Measurements from ENCODE around the gene TNFRSF25. TPM values are rescaled to one million over a fixed set of nuclear protein-coding genes. Genes with fewer than 3 reads are reported as not detected.
A peak's percentile ranks its signal among the peaks of the same experiment; 100 is the strongest.

TNFRSF25 gene
- total and polyA plus RNA-seq, 2 donors (not counting 3 experiments of a cell fraction or from before 2014, with no cell fraction given), result 33.9 to 38.8 TPM

DNA sequence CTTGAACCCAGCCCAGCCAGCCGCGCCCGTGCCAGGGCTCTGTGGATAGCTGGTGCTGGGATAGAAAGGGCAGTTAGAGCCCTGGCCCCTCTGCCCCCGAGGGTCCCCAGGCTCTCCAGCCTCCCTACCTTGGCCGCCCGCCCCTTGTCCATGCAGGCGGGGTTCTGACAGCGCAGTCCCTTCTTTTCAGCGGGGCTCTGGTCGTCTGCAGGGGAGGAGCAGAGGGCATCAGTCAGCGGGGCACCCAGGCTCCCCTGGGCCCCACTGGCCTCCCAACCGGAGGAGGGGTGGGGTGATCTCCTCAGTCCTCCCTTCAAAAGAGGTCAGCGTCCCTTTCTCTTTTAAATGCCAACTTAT lies 30.4 kb upstream of the TNFRSF25 start:
- peak overlapping the region in 2 of 3 experiments; percentile 30 to 48 for H3K4me3 ChIP-seq (replicated peaks in 1 of 3; ENCODE audit: insufficient read depth in 1 of 3, low read depth in 1 of 3, low read length in 3 of 3)
- no peaks in the 10 kb centered on the region for H3K9me3 ChIP-seq (replicated peaks; ENCODE audit: control insufficient read depth, insufficient read depth, low read length)
- peaks cover 31% of the 10 kb centered on the region for H3K4me1 ChIP-seq (ENCODE audit: control insufficient read depth, extremely low read depth, insufficient read depth, low read length)
- no peaks in the 10 kb centered on the region for H3K36me3 ChIP-seq (ENCODE audit: control insufficient read depth in 2 of 2, extremely low read depth in 1 of 2, insufficient read depth in 2 of 2, low read length in 2 of 2)
- no peaks in the 10 kb centered on the region for H3K27me3 ChIP-seq (ENCODE audit: control insufficient read depth in 2 of 2, insufficient read depth in 2 of 2, low read length in 2 of 2)
- BruUV-seq (replicated peaks), result no TSS peak
- no peaks in the 10 kb centered on the region for H4K20me1 ChIP-seq (replicated peaks; ENCODE audit: control insufficient read depth, extremely low read depth, insufficient read depth, low read length)
- H2AFZ ChIP-seq (ENCODE audit: low read depth, low read length), result no peak overlapping the region
- no peaks in the 10 kb centered on the region for H3K9me1 ChIP-seq (replicated peaks; ENCODE audit: control insufficient read depth, extremely low read depth, insufficient read depth, low read length)
- intact Hi-C loops (cut with micrococcal nuclease), result loop anchor here (10.0 kb wide), 1 partner anchor 288 kb away; the partner anchor contains the start of gene CAMTA1
- DNase-seq (ENCODE audit: low read depth, low spot score) (no peak), FAIRE-seq (no peak)
- H3K79me2 ChIP-seq (ENCODE audit: control insufficient read depth, insufficient read depth, low read length), result no peaks in the 10 kb centered on the region
- peak overlapping the region; percentile 55 for H3K4me2 ChIP-seq (ENCODE audit: insufficient read depth, low read length)
- no peak overlapping the region for H3K9ac ChIP-seq (replicated peaks; ENCODE audit: extremely low read depth, insufficient read depth, low read length)
- TF ChIP-seq EZH2 (IDR thresholded peaks at IDR 0.05; ENCODE audit: borderline replicate concordance, low read depth, low read length, severe bottlenecking), result no peak
- no peak overlapping the region for H3K27ac ChIP-seq (ENCODE audit: insufficient read depth, low read depth, low read length)
- dilution Hi-C loops (cut with MboI; ENCODE audit: extremely low pct_ligation_motif_present, low sequenced_read_pairs), result no loop called here
- ChIA-PET CTCF (no interaction called here), POLR2A (no interaction called here)

DNA sequence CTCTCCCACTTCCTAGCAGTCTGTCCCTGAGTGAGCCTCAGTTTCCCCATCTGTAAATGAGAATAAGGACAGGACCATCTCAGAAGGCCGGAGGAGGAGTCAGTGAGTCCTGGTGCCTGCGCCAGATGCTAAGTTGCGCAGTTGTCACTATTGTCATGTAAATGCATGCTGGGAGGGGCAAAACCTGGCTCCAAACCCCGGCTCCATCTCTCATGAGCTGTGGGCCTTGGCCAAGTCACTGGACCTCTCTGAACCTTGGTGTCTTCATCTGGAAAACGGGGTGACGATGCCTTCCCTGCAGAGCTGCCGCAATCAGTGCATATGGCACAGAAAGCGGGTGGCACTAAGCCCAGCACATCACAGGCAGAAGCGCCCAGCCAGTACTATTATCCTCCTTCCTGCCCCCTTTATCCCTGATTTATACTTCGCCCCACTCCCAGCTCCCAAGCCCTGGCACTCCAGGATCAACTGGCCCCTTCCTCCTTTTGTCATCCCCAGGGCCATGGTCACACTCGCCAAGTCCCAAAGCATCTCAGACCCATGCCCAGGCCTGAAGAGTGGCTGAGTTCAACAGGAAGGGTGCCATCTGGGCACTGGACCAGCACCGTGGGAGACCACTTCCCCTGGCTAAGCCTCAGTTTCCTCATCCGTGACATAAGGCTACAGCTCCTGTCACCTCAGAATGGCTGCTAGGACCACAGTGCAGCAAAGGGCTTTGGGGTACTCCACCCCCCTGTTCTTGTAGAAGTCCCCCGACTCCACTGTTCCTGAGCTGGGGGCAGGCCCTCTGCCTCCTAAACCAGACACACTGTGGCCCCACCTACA lies 29.8 kb upstream of the TNFRSF25 start:
- BruUV-seq (replicated peaks), result no TSS peak

More for the DNA sequence above, 29.8 kb upstream of the TNFRSF25 start:
- H3K27me3 ChIP-seq (ENCODE audit: control insufficient read depth in 2 of 2, insufficient read depth in 2 of 2, low read length in 2 of 2), result no peaks in the 10 kb centered on the region
- no peaks in the 10 kb centered on the region for H3K36me3 ChIP-seq (ENCODE audit: control insufficient read depth in 2 of 2, extremely low read depth in 1 of 2, insufficient read depth in 2 of 2, low read length in 2 of 2)
- no peak overlapping the region for H3K27ac ChIP-seq (ENCODE audit: insufficient read depth, low read depth, low read length)
- H3K4me1 ChIP-seq (ENCODE audit: control insufficient read depth, extremely low read depth, insufficient read depth, low read length), result peaks cover 37% of the 10 kb centered on the region
- no peak overlapping the region for H3K4me3 ChIP-seq (replicated peaks in 1 of 3; ENCODE audit: insufficient read depth in 1 of 3, low read depth in 1 of 3, low read length in 3 of 3)
- dilution Hi-C loops (cut with MboI; ENCODE audit: extremely low pct_ligation_motif_present, low sequenced_read_pairs), result no loop called here
- no peak overlapping the region for H3K9ac ChIP-seq (replicated peaks; ENCODE audit: extremely low read depth, insufficient read depth, low read length)
- H3K79me2 ChIP-seq (ENCODE audit: control insufficient read depth, insufficient read depth, low read length), result no peaks in the 10 kb centered on the region
- no peaks in the 10 kb centered on the region for H4K20me1 ChIP-seq (replicated peaks; ENCODE audit: control insufficient read depth, extremely low read depth, insufficient read depth, low read length)
- TF ChIP-seq, protein P1, sequence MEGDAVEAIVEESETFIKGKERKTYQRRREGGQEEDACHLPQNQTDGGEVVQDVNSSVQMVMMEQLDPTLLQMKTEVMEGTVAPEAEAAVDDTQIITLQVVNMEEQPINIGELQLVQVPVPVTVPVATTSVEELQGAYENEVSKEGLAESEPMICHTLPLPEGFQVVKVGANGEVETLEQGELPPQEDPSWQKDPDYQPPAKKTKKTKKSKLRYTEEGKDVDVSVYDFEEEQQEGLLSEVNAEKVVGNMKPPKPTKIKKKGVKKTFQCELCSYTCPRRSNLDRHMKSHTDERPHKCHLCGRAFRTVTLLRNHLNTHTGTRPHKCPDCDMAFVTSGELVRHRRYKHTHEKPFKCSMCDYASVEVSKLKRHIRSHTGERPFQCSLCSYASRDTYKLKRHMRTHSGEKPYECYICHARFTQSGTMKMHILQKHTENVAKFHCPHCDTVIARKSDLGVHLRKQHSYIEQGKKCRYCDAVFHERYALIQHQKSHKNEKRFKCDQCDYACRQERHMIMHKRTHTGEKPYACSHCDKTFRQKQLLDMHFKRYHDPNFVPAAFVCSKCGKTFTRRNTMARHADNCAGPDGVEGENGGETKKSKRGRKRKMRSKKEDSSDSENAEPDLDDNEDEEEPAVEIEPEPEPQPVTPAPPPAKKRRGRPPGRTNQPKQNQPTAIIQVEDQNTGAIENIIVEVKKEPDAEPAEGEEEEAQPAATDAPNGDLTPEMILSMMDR (IDR thresholded peaks at IDR 0.05; ENCODE audit: extremely low read depth in 1 of 2, insufficient read depth in 1 of 2, low read depth in 1 of 2, low read length in 2 of 2), result no peak
- no peak for TF ChIP-seq FOS (IDR thresholded peaks at IDR 0.05; ENCODE audit: borderline replicate concordance, insufficient read depth, low read length)
- TF ChIP-seq, protein P2, sequence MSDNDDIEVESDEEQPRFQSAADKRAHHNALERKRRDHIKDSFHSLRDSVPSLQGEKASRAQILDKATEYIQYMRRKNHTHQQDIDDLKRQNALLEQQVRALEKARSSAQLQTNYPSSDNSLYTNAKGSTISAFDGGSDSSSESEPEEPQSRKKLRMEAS (IDR thresholded peaks at IDR 0.05; ENCODE audit: insufficient read depth, insufficient read length), result no peak
- TF ChIP-seq MYC (IDR thresholded peaks at IDR 0.05; ENCODE audit: low read depth, low read length), result no peak
- TF ChIP-seq JUN (IDR thresholded peaks at IDR 0.05; ENCODE audit: borderline replicate concordance, insufficient read depth, insufficient read length, low read depth), result no peak
- no peak for TF ChIP-seq POLR2AphosphoS5 (IDR thresholded peaks at IDR 0.05; ENCODE audit: insufficient read depth, low read depth, low read length)
- TF ChIP-seq EZH2 (IDR thresholded peaks at IDR 0.05; ENCODE audit: borderline replicate concordance, low read depth, low read length, severe bottlenecking), result no peak
- no peak for TF ChIP-seq POLR2A (IDR thresholded peaks at IDR 0.05; ENCODE audit: low read depth, low read length)
- H3K4me2 ChIP-seq (ENCODE audit: insufficient read depth, low read length), result no peak overlapping the region
- DNase-seq (ENCODE audit: low read depth, low spot score) (no peak), FAIRE-seq (no peak)
- H2AFZ ChIP-seq (ENCODE audit: low read depth, low read length), result no peak overlapping the region
- no peaks in the 10 kb centered on the region for H3K9me1 ChIP-seq (replicated peaks; ENCODE audit: control insufficient read depth, extremely low read depth, insufficient read depth, low read length)
- ChIA-PET POLR2A (no interaction called here), CTCF (interaction anchor here (1.5 to 10.9 kb wide), 2 partner anchors 10 to 28 kb away, joined by 6 to 113 read pairs; no protein-coding TSS in a partner anchor)
- no peaks in the 10 kb centered on the region for H3K9me3 ChIP-seq (replicated peaks; ENCODE audit: control insufficient read depth, insufficient read depth, low read length)
- intact Hi-C loops (cut with micrococcal nuclease), result loop anchor here (10.0 kb wide), 1 partner anchor 289 kb away; the partner anchor contains the start of gene CAMTA1
